Stimulated activated CD4-positive, alpha-beta T cell treated with anti-CD3 and anti-CD28 coated beads, Interleukin-2, amount 100 ng/mL, for 4 hours (primary cell): Measurements from ENCODE around the gene TXNL4B.
A peak's percentile ranks its signal among the peaks of the same experiment; 100 is the strongest.
"Not testable (repeated sequence)": the region's sequence is repeated elsewhere in the genome, so short reads cannot be mapped to it uniquely, and the experiment has no call there.

Source experiments
- DNase-seq: peaks from one replicate; pipeline ENCODE4 v3.0.0-alpha.2; 2020; ENCODE audit warnings: low read depth

The TXNL4B gene

DNA sequence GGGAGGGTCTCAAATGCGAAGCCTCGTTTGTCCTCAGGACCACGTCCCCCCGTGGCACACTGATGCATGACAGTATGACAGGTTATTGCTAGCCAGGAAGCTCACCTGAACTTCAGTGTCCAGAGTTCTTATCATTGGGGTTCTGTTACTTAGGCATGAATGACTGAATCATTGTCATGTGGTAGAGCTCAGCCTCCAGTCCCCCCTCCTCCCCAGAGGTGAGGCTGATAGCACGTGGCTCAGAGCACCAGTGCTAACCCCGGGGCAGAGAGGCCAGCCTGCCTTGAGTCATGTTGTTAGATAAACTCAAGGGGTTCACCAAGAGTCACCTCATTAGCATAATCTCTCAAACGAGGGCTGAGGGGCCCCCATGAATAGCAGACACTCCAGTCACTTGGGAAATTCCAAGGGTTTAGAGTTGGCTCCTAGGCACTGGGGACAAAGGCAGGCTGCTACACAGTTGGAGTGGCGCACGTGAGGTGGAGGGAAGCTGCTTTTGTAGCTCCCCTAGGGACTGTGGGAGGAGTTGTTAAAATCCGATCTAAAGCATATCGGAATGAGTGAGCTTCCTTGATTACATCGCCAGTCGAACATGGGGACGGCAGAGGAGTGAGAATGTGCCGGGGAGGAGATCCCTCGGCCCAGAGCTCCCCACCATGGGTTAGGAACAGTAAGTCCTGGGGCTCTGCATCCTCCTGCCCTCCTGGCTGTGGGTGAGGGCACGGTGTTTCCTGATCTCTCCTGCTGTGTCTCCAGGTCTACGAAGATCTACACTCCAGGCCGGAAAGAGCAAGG, 18.4 kb upstream of the TXNL4B start:
- no peak for DNase-seq

DNA sequence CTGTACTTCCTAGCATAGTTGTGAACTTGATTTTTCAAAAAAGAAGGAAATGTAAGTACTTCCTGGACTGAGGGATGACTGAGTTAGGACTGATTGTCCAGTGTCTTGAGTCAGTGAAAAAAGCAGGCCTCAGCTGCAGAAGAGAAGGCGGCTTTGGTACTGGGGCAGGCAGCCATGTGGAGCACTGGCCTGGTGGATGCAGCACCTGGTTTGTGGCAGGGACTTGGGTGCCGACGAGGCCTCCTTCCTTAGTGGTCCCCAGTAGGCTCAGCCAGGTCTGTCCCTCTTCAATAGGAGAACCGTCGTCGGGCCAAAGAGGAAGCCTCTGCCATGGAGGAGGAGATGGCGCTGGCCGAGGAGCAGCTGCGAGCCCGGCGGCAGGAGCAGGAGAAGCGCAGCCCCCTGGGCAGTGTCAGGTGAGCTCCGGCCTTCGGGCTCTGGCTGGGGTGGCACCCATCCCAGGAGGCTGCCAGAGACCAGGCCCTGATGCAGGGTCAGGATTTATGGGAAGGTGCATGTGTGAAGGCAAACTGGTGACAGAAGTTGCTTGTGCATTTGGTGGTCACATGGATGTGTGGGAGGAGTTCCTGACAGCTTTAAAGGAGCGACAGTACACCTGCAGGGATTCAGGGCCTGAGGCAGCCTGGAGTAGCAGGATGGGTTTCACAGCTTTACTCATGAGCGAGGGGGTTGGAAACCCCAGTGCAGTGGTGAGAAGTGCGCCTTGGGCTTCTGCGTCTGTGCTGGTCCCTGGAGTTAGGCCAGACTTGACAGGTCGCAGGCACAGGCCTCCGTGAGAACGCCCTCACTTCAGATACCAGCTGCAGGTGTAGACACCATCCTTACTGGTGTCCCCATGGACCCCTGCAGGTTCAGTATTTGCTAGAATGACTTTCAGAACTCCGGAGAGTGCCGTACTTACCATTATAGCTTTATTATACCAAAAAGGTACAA, 17.5 kb upstream of the TXNL4B start:
- DNase-seq: no peak

DNA sequence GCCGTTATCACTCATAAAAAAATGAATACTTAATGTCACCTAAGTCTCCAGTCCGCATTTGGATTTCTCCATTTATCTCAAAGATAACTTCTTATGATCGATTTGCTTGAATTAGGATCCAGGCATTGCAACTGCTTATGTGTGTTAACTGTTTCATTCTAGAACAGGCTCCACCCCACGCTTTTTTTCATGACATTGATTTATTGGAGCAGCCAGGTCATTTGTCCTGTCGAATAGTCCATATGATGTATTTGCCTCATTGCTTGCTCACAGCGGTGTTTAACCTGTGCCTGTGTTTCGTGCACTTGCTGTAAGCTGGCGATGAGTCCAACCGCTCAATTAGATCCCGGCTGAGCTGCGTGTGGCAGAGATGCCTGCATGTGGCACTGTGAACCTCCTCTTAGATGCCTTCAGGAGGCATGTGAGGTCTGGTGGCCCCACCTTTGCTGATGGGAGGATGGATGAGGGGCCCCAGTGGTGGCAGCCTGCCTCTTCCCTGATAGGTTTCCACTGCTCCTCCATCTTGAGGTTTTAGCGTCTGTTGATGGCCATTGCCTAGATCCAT, 16.6 kb upstream of the TXNL4B start:
- no peak for DNase-seq

DNA sequence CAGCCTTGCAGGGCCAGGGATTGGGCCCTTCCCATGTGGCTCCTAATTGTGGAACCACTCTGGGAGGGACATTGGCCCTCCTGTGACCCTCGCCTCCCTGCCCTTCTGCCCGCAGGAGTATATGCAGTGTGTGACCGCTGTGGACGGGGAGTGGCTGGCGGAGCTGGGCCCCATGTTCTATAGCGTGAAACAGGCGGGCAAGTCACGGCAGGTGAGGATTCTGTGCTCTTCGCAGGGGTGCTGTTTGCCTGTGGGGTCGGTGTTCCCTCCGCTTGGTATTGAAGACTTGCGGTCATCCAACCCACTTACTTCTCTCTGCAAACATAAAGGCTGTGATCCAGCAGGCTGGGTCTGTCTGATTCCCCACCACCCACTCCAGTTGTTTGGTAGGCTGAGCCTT, 15.9 kb upstream of the TXNL4B start:
- DNase-seq: no peak

DNA sequence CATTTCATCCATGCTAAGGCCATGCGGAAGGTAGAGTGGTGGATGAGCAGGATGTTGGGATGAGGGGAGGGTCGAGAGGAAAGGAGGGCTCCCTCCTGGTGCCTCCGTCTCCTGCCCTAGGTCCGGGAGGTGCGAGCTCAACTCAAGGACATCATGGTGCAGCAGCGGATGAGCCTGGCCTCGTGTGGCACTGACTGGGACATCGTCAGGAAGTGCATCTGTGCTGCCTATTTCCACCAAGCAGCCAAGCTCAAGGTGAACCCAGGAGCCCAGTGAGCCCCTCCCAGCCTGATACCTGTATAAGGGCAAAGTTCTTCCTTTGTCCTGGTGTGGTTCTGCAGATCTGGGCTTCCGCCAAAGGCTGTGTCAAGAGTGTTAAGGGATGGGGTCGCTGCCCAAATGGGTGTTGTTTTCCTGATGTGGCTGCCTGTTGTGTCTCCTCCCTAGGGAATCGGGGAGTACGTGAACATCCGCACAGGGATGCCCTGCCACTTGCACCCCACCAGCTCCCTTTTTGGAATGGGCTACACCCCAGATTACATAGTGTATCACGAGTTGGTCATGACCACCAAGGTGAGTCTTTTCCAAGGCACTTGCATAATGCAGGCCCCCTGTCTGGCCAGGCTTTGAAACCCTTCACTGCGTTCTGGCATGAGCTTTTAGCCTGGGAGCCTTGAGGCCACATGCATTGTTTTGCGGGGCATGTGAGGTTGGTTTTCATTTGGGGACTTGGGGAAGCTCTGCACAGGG, 15.1 kb upstream of the TXNL4B start:
- no peak for DNase-seq

DNA sequence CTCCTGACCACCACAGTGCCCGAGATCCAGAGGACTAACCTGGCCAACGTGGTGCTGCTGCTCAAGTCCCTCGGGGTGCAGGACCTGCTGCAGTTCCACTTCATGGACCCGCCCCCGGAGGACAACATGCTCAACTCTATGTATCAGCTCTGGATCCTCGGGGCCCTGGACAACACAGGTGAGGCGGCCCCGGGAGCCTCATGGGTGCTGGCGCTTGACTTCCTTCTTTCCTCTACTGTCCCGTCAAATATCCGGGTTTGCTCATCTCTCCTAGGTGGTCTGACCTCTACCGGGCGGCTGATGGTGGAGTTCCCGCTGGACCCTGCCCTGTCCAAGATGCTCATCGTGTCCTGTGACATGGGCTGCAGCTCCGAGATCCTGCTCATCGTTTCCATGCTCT, 14.0 kb upstream of the TXNL4B start:
- no peak for DNase-seq

DNA sequence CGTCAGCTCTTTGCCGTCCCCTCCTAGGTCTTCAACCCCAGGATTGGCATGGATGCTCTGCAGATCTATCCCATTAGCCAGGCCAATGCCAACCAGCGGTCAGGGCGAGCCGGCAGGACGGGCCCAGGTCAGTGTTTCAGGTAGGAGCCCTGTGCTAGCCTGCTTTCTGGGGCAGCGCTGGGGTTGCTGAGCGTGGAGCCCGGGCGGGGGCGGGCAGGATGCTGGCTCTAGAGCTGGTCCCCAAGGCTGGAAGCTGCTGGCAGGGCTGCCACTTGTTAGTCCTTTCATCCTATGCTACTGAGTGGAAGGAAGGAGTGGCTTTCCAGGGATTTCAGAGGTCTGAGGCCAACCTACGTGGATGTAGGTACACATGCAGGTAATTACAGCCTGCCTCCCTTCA, 12.6 kb upstream of the TXNL4B start:
- no peak for DNase-seq

DNA sequence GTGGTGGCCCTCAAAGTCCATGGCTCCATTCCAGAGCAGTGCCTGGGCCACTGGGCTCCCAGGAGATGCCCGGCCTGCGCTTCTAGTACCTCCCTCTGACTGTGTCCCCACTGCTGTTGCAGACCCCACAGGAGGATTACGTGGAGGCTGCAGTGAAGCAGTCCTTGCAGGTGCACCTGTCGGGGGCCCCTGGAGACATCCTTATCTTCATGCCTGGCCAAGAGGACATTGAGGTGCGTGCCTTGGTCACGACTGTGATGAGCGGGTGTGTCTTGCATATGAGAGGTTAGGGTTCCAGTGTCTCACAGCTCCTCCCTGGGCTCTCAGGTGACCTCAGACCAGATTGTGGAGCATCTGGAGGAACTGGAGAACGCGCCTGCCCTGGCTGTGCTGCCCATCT, 11.5 kb upstream of the TXNL4B start:
- no peak for DNase-seq

DNA sequence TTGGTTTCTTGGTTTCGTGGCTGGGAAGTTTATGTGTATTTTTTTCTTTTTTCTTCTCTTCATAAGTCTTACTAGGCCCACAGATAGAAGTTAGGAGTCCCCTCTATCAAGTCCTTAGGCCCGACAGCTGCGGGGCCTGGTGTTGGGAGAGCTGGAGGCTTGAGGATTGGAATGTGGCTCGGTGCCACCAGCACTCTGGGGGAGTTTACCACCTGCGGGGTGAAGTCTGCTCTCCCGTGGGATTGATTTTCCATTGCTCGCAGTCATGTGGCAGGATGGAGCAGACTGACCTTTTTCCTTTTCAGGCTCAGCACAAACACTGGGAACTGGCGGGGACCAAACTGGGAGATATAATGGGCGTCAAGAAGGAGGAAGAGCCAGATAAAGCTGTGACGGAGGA, 7.8 kb upstream of the TXNL4B start:
- no peak for DNase-seq

DNA sequence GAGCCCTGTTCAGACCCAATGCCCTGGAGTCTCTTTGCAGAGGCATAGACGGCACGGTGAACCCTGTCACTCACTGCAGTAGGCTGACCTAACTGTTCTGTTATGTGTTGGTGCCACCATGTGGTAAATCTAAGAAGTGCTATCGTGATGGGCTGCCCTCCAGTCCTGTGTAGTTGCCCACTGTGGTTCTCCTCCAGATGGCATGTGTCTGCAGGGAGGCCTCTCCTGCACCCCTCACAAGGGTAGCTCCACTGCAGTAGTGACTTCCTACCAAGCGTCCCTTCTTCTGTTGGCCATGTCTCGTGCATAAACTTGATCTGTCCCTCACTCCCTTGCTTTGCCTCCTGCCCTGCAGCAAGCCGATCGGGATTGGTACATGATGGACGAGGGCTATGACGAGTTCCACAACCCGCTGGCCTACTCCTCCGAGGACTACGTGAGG, 6.0 kb upstream of the TXNL4B start:
- peak; percentile 19 for DNase-seq

DNA sequence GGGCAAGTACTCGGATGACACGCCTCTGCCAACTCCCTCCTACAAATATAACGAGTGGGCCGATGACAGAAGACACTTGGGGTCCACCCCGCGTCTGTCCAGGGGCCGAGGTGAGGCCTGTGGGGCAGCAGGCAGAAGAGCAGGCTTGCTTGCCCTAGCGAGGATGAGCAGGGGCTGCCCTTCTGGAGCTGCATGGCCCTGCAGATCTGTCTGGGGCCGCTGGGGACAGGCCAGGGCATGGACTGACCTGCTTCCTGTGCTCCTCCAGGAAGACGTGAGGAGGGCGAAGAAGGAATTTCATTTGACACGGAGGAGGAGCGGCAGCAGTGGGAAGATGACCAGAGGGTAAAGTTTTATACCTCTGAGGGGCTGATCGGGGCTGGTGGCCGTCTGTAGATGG, 5.5 kb upstream of the TXNL4B start:
- no peak for DNase-seq

DNA sequence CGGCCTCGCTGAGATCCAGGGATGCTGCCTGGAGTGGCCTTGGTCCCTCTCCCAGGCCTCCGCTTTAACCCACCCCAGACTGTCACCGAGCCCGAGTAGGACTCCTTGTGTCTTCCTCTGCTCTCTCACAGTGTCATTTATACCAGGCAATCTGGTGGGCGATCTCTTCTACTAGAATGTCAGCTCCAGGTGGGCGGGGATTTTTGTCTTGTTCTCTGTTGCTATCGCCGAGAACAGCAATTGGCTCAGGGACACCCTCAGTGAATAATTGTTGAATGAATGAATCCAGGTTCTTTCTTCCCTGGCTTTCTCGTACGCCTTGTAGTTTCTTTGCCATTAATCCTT, 818 bp upstream of the TXNL4B start:
- peak; percentile 71 for DNase-seq

DNA sequence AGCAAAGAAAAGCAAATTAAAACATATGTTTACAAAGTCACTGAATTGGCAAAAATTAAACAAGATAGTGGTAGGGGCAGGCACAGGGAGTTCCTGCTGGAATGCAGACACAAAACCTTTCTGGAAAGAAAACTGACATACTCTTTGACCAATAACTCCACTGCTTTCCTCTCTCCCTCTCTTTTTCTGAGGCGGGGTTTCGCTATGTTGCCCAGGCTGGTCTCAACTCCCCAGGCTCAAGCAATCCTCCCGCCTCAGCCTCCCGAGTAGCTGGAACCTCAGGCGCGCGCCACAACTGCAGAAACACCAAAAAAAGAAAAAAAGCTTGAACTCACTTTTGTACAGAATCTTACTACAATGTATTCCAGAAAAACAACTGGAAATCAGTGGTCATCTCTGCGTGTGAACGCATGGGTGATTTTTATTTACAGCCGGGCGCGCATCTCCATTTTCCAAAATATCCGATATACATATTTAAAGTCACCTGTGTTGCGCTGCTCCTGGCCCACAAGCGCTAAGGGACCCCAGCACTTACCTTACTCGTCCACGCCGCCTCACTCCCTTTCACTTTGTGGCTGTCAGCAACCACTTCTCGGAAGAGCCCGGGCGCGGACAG, 480 bp downstream of the TXNL4B start:
- no peak for DNase-seq

DNA sequence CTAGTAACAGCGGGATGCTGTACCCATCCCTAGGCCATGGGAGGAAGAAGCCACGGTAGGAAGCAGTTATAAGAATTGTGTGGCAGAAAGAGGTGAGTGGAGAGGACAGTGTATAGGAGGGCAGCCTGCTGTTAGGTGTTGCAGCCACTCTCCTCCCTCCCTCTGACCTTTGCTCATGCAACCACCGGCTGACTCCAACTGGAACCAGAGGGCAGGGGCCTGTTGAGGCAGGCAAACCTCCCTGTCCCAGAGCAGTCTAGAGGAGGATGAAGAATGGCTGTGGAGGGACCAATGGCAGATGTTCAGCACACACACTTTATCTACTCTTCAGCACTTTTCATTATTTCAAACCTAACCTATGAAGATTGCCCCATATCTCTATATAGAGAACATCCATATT, 2.2 kb downstream of the TXNL4B start:
- no peak for DNase-seq

DNA sequence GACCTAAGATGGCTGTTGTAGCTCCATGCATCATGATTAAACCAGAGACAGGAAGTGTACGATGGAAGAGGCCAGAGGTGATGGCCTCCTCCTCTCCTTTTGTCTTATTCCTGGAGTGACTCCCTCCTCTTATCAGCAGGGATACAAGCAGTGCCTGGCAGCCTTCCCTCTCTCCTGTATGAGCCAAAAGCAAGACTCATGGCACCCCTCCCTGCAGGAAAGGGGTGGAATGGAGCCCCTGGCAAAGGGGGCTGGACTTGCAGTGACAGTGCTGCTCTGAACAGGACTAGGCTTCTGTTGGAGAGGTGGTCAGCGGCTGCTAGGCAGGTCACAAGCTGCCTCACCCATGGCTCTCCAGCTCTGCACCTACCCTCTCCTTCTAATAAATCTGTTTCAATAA, 8.4 kb downstream of the TXNL4B start:
- no peak for DNase-seq

DNA sequence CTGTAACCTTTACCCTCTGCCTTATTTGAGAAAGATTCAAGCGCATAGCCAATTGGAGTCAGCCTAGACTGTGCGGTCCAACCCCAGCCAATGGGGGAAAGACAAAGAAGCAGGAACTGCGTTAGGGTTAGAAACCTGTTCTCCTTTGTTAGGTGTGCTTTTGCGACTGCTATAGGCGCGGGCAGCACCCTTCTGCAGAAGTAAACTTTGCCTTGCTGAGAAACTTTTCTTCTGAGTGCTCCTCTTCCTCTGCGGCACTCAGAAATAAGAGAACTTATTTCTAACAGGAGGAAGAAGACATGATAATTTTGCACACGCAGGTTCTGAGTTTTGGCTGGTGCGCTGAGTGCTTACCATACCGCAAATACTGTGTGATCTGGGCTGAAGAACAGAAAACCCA, 9.0 kb downstream of the TXNL4B start:
- no peak for DNase-seq

DNA sequence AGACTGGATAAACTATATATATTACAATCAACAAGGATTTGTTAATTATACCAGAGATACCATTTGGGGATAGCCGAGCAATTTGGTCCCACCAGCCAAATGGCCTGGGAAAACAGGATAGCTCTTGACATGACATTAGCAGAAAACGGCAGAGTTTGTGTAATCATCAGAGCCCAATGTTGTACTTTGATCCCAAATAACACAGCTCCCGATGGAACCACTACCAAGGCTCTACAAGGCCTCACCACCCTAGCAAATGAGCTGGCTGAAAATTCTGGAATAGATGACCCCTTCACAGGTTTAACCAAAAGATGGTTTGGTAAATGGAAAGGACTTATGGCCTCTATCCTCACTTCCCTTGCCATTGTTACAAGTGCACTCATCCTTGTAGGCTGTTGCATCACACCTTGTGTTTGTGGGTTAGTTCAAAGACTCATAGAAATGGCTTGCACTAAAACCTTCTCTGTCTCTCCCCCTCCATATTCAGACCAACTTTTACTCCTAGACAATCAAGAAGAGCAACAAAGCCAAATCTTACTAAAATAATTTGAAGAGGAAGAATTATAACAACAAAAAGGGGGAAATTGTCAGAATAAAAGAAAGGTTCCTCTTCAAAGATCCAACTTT, 9.5 kb downstream of the TXNL4B start:
- DNase-seq: no peak

DNA sequence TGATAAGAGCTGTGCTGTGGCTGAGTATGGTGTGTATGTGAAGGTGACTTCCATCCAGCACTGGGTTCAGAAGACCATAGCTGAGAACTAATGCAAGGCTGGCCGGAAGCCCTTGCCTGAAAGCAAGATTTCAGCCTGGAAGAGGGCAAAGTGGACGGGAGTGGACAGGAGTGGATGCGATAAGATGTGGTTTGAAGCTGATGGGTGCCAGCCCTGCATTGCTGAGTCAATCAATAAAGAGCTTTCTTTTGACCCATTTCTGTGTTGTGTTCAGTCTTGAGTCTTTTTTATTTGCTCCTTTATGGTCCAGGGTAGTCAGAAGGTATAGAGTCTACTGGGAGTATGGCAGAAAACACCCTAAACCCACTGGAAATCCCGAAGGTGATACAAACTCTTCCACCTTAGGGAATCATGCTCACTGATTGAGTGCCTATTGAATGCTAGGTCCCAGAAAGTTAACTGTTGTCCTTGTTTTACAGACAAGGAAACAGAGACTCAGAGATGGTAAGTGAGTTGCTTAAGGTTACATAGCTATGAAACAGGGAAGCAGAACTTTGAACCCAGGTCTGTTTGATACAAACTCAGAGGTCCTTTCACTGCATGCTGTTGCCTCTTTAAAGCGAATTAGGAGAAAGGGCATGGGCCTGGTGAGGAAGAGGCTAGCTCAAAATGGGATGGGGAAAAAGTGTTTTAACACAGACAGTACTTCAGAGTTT, 16.3 kb downstream of the TXNL4B start:
- DNase-seq: not testable (repeated sequence)

DNA sequence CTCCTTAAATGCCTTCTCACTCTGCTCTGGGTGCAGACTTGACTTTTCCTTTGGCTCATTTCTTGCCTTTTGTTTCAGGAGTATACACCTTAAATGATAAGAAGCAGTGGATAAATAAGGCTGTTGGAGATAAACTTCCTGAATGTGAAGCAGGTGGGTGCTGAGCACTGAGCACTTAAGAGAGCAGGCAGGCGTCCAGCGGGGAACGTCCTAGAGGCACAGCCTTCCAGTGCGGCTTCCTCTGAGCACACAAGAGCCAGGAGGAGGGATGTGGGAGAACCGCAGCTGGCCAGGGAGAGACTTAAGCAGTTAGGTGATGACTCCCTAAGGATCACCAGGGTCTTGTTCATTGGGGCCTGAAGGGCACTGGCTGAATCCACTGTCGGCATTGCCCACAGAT, 18.4 kb downstream of the TXNL4B start:
- DNase-seq: not testable (repeated sequence)

DNA sequence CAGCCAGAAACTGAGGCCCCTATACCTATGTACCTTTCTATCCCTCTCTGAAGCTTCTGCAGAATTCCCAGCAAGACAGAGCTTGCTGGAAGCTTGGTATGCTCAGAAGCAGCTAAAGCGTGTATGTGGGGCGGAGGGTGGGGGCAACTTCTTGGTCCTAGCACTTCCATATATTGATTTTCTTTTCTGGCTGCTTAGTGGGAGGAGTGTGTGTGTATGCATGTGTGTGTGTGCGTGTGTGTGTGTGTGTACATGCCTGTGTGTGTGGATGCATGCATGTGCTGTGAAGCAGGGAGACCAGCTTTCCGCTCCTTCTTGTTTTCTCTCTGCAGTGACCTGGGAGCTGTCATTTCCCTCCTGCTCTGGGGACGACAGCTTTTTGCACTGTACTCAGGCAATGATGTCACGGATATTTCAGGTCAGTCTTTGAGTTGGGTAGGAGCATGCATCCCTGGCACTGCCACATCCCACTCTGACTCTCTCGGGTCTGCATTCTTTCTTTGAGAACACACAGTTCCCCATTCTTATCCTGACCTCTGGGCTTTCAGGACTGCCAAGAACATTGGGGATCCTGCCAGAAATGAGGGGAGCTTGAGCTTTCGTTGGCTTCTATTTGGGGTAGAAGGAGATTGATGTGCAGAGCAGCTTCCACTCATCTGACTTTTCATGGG, 19.7 kb downstream of the TXNL4B start:
- DNase-seq: no peak
